WERI-Rb-1 (cell line): ENCODE measurements around the gene SFMBT2.

ENCODE experiments used
- DNase-seq: peaks from one replicate; pipeline ENCODE4 v3.0.0-alpha.2; 2020
- H3K27ac ChIP-seq: fragments of 250-450 bp; sonication (Bioruptor Pico); 2 replicates; pipeline ENCODE4 v1.5.1; 2020; ENCODE audit warnings: mild to moderate bottlenecking, moderate library complexity
- H3K27me3 ChIP-seq: fragments of 250-450 bp; sonication (Bioruptor Pico); 2 replicates; pipeline ENCODE4 v1.5.1; 2021; ENCODE audit warnings: mild to moderate bottlenecking, low read depth, moderate library complexity; ENCODE audit not compliant: insufficient read depth, severe bottlenecking
- H3K36me3 ChIP-seq: fragments of 250-450 bp; sonication (Bioruptor Pico); 2 replicates; pipeline ENCODE4 v1.5.1; 2020; ENCODE audit warnings: mild to moderate bottlenecking, moderate library complexity
- H3K4me3 ChIP-seq: 2 replicates; pipeline ENCODE4 v1.5.1; 2011; ENCODE audit warnings: low read depth, mild to moderate bottlenecking, control low read depth, low read length
- H3K9me3 ChIP-seq: fragments of 250-450 bp; sonication (Bioruptor Pico); 2 replicates; pipeline ENCODE4 v1.5.1; 2021; ENCODE audit warnings: mild to moderate bottlenecking, moderate library complexity; ENCODE audit not compliant: severe bottlenecking
- TF ChIP-seq, protein P1 (sequence below): IDR thresholded peaks from 2 replicates; pipeline ENCODE4 v1.5.1; 2011; ENCODE audit warnings: low read depth, mild to moderate bottlenecking, control low read depth, inconsistent platforms, low read length

The SFMBT2 gene

GRCh38 chr10:7403620-7404019 is 7.2 kb downstream of the SFMBT2 start:
- no peaks in the 10 kb centered on the region for H3K36me3 ChIP-seq
- H3K27ac ChIP-seq = no peak overlapping the region
- no peaks in the 10 kb centered on the region for H3K9me3 ChIP-seq
- H3K4me3 ChIP-seq = no peak overlapping the region
- peaks cover 13% of the 10 kb centered on the region for H3K27me3 ChIP-seq
- TF ChIP-seq, protein P1, sequence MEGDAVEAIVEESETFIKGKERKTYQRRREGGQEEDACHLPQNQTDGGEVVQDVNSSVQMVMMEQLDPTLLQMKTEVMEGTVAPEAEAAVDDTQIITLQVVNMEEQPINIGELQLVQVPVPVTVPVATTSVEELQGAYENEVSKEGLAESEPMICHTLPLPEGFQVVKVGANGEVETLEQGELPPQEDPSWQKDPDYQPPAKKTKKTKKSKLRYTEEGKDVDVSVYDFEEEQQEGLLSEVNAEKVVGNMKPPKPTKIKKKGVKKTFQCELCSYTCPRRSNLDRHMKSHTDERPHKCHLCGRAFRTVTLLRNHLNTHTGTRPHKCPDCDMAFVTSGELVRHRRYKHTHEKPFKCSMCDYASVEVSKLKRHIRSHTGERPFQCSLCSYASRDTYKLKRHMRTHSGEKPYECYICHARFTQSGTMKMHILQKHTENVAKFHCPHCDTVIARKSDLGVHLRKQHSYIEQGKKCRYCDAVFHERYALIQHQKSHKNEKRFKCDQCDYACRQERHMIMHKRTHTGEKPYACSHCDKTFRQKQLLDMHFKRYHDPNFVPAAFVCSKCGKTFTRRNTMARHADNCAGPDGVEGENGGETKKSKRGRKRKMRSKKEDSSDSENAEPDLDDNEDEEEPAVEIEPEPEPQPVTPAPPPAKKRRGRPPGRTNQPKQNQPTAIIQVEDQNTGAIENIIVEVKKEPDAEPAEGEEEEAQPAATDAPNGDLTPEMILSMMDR = no peak
- no peak for DNase-seq

DNA sequence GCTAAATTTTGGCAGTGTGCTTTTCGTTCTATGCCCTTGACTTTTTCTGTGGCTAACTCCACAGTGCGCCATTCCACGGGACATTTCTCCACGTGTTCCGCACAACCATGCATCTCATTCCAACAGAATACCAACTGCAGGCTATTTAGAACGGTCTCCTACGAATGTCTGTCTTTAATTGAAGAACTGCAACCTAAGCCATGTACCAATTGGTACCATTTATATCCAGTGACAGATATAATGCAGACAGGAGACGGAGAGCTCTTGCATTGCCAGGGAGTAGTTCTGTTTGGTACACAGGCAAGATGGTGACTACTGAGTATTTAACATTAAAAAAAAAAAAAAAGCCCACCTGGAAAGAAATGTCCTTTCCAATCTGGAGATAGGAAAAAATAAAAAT is 9.1 kb downstream of the SFMBT2 start:
- H3K36me3 ChIP-seq = no peaks in the 10 kb centered on the region
- H3K9me3 ChIP-seq = no peaks in the 10 kb centered on the region
- DNase-seq = no peak
- peaks cover 4% of the 10 kb centered on the region for H3K27me3 ChIP-seq
- TF ChIP-seq, protein P1 = no peak
- no peak overlapping the region for H3K4me3 ChIP-seq
- H3K27ac ChIP-seq = no peak overlapping the region

DNA sequence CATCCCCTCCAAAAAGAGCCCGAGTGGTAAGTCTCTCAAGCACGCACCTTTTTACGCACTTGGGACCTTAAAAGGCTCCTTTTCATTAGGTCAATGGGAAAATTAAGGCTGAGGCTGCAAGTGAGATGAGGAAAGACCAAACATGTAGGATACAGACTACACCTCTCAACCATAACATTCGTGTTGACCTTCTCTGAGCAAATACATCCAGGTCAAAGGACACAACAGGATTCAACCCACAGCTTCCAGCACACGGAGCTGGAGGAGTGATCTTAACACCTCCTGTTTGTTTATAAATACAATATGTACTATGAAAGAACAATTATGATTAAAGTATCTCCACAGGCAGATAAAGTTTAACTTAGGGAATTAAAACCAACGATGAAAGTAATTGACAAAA is 9.7 kb downstream of the SFMBT2 start:
- Histone ChIP-seq H3K27ac (no peak overlapping the region), H3K9me3 (no peaks in the 10 kb centered on the region), H3K36me3 (no peaks in the 10 kb centered on the region), H3K4me3 (no peak overlapping the region), H3K27me3 (peaks cover 4% of the 10 kb centered on the region)
- DNase-seq = no peak
- TF ChIP-seq, protein P1 = no peak

GRCh38 chr10:7400068-7400715 is 10.6 kb downstream of the SFMBT2 start:
- TF ChIP-seq, protein P1 = no peak
- peaks cover 4% of the 10 kb centered on the region for H3K27me3 ChIP-seq
- no peaks in the 10 kb centered on the region for H3K36me3 ChIP-seq
- H3K9me3 ChIP-seq = no peaks in the 10 kb centered on the region
- H3K4me3 ChIP-seq = no peak overlapping the region
- H3K27ac ChIP-seq = no peak overlapping the region
- DNase-seq = no peak

DNA sequence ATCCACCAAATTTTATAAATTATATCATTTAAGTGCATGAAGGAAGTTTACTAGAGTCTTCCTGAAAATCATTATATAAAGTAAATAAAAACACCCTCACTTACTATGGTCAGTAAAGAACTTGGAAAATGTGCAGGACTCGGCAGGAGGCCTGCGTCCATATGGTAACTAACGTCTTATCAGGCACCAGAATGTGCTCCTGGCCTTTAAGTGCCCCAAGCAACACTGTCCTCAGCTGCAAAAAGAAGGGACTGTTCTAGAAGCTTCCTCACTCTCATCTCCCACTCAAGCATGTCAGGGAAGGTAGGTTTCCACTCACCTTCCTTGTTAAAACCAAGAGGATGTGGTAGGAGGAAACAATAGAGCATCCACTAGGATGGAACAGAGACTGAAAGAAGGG is 11.3 kb downstream of the SFMBT2 start:
- no peak overlapping the region for H3K4me3 ChIP-seq
- no peaks in the 10 kb centered on the region for H3K9me3 ChIP-seq
- no peak overlapping the region for H3K27ac ChIP-seq
- DNase-seq = no peak
- H3K27me3 ChIP-seq = peaks cover 4% of the 10 kb centered on the region
- H3K36me3 ChIP-seq = no peaks in the 10 kb centered on the region
- TF ChIP-seq, protein P1 = no peak
